ENCODE results near the gene DTHD1.

DNA sequence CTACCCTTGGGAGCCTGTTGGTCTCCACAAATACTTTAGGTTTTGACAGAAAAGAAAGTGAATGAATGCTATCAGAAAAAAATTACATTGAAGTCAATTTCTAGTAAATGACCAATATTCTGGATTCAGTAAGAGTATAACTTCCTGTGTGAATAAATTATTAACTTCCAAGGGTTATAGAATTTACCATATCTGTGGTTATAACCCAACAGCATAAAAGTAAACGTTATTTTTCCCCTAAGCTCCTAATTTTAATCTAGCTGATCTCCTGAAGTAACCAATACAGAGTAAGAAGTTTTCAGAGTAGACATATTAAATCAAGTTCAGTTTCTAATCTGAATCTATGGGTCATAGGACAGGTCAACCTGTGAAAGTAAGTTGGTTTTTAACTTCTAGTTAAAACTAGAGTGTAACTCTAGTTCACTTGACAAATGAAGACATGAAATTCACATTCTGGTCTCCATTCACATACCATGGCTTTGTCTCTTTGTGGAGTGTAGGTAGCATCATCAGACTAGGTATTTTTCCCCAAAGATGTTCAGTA lies 22.8 kb downstream of the DTHD1 start:
- no peak for TF ChIP-seq EZH2 (IDR thresholded peaks at IDR 0.05)
- TF ChIP-seq, protein P1, sequence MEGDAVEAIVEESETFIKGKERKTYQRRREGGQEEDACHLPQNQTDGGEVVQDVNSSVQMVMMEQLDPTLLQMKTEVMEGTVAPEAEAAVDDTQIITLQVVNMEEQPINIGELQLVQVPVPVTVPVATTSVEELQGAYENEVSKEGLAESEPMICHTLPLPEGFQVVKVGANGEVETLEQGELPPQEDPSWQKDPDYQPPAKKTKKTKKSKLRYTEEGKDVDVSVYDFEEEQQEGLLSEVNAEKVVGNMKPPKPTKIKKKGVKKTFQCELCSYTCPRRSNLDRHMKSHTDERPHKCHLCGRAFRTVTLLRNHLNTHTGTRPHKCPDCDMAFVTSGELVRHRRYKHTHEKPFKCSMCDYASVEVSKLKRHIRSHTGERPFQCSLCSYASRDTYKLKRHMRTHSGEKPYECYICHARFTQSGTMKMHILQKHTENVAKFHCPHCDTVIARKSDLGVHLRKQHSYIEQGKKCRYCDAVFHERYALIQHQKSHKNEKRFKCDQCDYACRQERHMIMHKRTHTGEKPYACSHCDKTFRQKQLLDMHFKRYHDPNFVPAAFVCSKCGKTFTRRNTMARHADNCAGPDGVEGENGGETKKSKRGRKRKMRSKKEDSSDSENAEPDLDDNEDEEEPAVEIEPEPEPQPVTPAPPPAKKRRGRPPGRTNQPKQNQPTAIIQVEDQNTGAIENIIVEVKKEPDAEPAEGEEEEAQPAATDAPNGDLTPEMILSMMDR (IDR thresholded peaks at IDR 0.05 in 2 of 3, conservative IDR thresholded peaks at IDR 0.05 in 1 of 3; ENCODE audit: borderline replicate concordance in 1 of 3, insufficient read depth in 1 of 3, low read depth in 2 of 3, low read length in 2 of 3), result no peak
- TF ChIP-seq EZH2phosphoT487 (IDR thresholded peaks at IDR 0.05; ENCODE audit: borderline replicate concordance), result no peak
- TF ChIP-seq TCF7L2 (IDR thresholded peaks at IDR 0.05; ENCODE audit: borderline replicate concordance, extremely low read depth, insufficient read depth, insufficient read length), result no peak
- TF ChIP-seq, protein P2, sequence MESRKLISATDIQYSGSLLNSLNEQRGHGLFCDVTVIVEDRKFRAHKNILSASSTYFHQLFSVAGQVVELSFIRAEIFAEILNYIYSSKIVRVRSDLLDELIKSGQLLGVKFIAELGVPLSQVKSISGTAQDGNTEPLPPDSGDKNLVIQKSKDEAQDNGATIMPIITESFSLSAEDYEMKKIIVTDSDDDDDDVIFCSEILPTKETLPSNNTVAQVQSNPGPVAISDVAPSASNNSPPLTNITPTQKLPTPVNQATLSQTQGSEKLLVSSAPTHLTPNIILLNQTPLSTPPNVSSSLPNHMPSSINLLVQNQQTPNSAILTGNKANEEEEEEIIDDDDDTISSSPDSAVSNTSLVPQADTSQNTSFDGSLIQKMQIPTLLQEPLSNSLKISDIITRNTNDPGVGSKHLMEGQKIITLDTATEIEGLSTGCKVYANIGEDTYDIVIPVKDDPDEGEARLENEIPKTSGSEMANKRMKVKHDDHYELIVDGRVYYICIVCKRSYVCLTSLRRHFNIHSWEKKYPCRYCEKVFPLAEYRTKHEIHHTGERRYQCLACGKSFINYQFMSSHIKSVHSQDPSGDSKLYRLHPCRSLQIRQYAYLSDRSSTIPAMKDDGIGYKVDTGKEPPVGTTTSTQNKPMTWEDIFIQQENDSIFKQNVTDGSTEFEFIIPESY (IDR thresholded peaks at IDR 0.05; ENCODE audit: extremely low read depth, insufficient replicate concordance, low read length), result no peak
- no peak for TF ChIP-seq JUND (IDR thresholded peaks at IDR 0.05)
- TF ChIP-seq, protein P3, sequence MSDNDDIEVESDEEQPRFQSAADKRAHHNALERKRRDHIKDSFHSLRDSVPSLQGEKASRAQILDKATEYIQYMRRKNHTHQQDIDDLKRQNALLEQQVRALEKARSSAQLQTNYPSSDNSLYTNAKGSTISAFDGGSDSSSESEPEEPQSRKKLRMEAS (IDR thresholded peaks at IDR 0.05), result no peak

Measured in HCT116 (cell line).